ENCODE data around the gene ASAP3. TPM values are rescaled to one million over a fixed set of nuclear protein-coding genes. Genes with fewer than 3 reads are reported as not detected.

ASAP3 gene
- total RNA-seq, 1 donor from 2014 or later: 16.7 TPM

Other genes with a start within 250 kb of the ASAP3 start
- 32.2 TPM for gene HNRNPR, start 139.9 kb downstream of the ASAP3 start, total RNA-seq
- 3.7 TPM for gene ZNF436, start 114.3 kb downstream of the ASAP3 start, total RNA-seq
- gene TCEA3, start 59.4 kb downstream of the ASAP3 start, total RNA-seq: 70.9 TPM
- 0.15 TPM for gene E2F2, start 47.1 kb upstream of the ASAP3 start, total RNA-seq
- gene ID3, start 75.3 kb upstream of the ASAP3 start, total RNA-seq: 19.7 TPM
- gene RPL11, start 207.6 kb upstream of the ASAP3 start, total RNA-seq: 306 TPM

All from left lobe of liver (tissue), 1 donor.